GM12878 (cell line): ENCODE measurements around the gene UCN2. TPM values are rescaled to one million over a fixed set of nuclear protein-coding genes. Genes with fewer than 3 reads are reported as not detected.

Source experiments
- ATAC-seq: fragments of 200-7000 bp; cut with Tn5 transposase; 3 replicates; pipeline ENCODE4 v1.9.1; 2020; ENCODE audit warnings: mild to moderate bottlenecking, moderate library complexity
- BruUV-seq: library from RNA; stranded (reverse); fragments of 400-500 nt; replicated peaks from 2 replicates; lab custom pipeline; 2021; lab: Mats Ljungman, UMichigan
- CTCF ChIA-PET: fragments of 300-600 bp; sonication (Branson Sonifier 250); formaldehyde crosslinking; extraction: SDS; loops from one replicate; lab custom pipeline; 2021; ENCODE audit warnings: inconsistent platforms; lab: Yijun Ruan, JAX
- POLR2A ChIA-PET: fragments of 350-600 bp; formaldehyde crosslinking; extraction: SDS; loops from one replicate; lab custom pipeline; 2021; ENCODE audit warnings: inconsistent platforms; lab: Charles Lee
- RAD21 ChIA-PET: fragments of 300-600 bp; sonication (Branson Sonifier 250); formaldehyde crosslinking; loops from one replicate; lab custom pipeline; 2023; ENCODE audit warnings: antibody characterized with exemption; ENCODE audit not compliant: unreplicated experiment; lab: Charles Lee
- SMC1A ChIA-PET: fragments of 300-600 bp; sonication (Branson Sonifier 250); formaldehyde crosslinking; loops from one replicate; lab custom pipeline; 2023; ENCODE audit not compliant: unreplicated experiment, uncharacterized antibody; lab: Charles Lee
- DNase-seq: peaks from one replicate; pipeline ENCODE4 v3.0.0-alpha.2; 2011; ENCODE audit warnings: low read depth, low spot score
- FAIRE-seq: peaks from 3 replicates; lab custom pipeline; 2011; peaks lifted over from hg19 to GRCh38; lab: Jason Lieb, UNC
- H2AFZ ChIP-seq: 2 replicates; pipeline ENCODE4 v1.6.0; 2011; ENCODE audit warnings: low read depth, low read length, control low read depth; ENCODE audit not compliant: control insufficient read depth
- H3K27ac ChIP-seq: 2 replicates; pipeline ENCODE4 v1.5.1; 2011; ENCODE audit warnings: control low read depth; ENCODE audit not compliant: control insufficient read depth, insufficient read depth
- H3K27me3 ChIP-seq, 2 experiments: replicated peaks in 1 of 2; 2 replicates each; pipeline versions ENCODE4 v1.6.0 to v1.6.1; 2011; ENCODE audit warnings: low read length in 1 of 2; ENCODE audit not compliant: control insufficient read depth in 2 of 2, insufficient read depth in 2 of 2
- H3K36me3 ChIP-seq, 2 experiments: 2 replicates each; pipeline ENCODE4 v1.5.1; 2011; ENCODE audit warnings: low read length in 1 of 2; ENCODE audit not compliant: control insufficient read depth in 2 of 2, insufficient read depth in 2 of 2
- H3K4me1 ChIP-seq: 2 replicates; pipeline ENCODE4 v1.6.1; 2011; ENCODE audit warnings: mild to moderate bottlenecking, low read length, moderate library complexity, mixed read lengths; ENCODE audit not compliant: control insufficient read depth, insufficient read depth
- H3K4me2 ChIP-seq: 2 replicates; pipeline ENCODE4 v1.6.0; 2011; ENCODE audit warnings: control low read depth; ENCODE audit not compliant: control insufficient read depth, insufficient read depth
- H3K4me3 ChIP-seq: fragments of 200-600 bp; sonication (generic); 2 replicates; pipeline ENCODE4 v1.5.1; 2016
- H3K79me2 ChIP-seq: 2 replicates; pipeline ENCODE4 v1.6.0; 2011; ENCODE audit warnings: low read length; ENCODE audit not compliant: control insufficient read depth, insufficient read depth
- H3K9ac ChIP-seq: 2 replicates; pipeline ENCODE4 v1.8.0; 2011; ENCODE audit warnings: low read length, control low read depth, mixed read lengths; ENCODE audit not compliant: control insufficient read depth, insufficient read depth
- H3K9me3 ChIP-seq: replicated peaks from 3 replicates; pipeline ENCODE4 v1.5.1; 2011; ENCODE audit warnings: mild to moderate bottlenecking, low read length; ENCODE audit not compliant: control insufficient read depth, insufficient read depth
- H4K20me1 ChIP-seq: 2 replicates; pipeline ENCODE4 v1.6.0; 2011; ENCODE audit not compliant: control insufficient read depth, insufficient read depth
- ATF2 ChIP-seq: IDR thresholded peaks from 2 replicates; pipeline ENCODE4 v1.6.1; 2012; ENCODE audit warnings: low read length, inconsistent platforms
- DPF2 ChIP-seq: fragments of 450-650 bp; IDR thresholded peaks from 2 replicates; pipeline ENCODE4 v1.6.1; 2017; ENCODE audit warnings: mild to moderate bottlenecking
- ETV6 ChIP-seq, 2 experiments: fragments of 450-650 bp in 1 of 2; IDR thresholded peaks in 1 of 2; conservative IDR thresholded peaks in 1 of 2; 2 replicates each; pipeline ENCODE4 v1.6.1; 2014; ENCODE audit warnings: antibody characterized with exemption in 1 of 2, borderline replicate concordance in 1 of 2, low read depth in 1 of 2, mild to moderate bottlenecking in 1 of 2, moderate library complexity in 1 of 2
- HSF1 ChIP-seq: fragments of 150-350 bp; IDR thresholded peaks from 2 replicates; pipeline ENCODE4 v1.6.1; 2014; ENCODE audit warnings: mild to moderate bottlenecking, low read depth, low read length
- MAX ChIP-seq: IDR thresholded peaks from 2 replicates; pipeline ENCODE4 v1.6.1; 2012; ENCODE audit warnings: low read depth, low read length, improper control_type of control experiment
- MEF2A ChIP-seq: IDR thresholded peaks from 2 replicates; pipeline ENCODE4 v1.6.1; 2011; ENCODE audit warnings: low read depth, mild to moderate bottlenecking, low read length, moderate library complexity; ENCODE audit not compliant: insufficient read depth
- NBN ChIP-seq: fragments of 450-650 bp; IDR thresholded peaks from 2 replicates; pipeline ENCODE4 v1.6.1; 2016
- NFYA ChIP-seq: IDR thresholded peaks from 2 replicates; pipeline ENCODE4 v1.6.1; 2011; ENCODE audit warnings: low read depth, mild to moderate bottlenecking, low read length, improper control_type of control experiment, borderline replicate concordance
- PRDM15 ChIP-seq: fragments of 450-650 bp; formaldehyde crosslinking; IDR thresholded peaks from 2 replicates; pipeline ENCODE4 v1.4.0; 2020; ENCODE audit warnings: mild to moderate bottlenecking, moderate library complexity
- SMARCA5 ChIP-seq: fragments of 450-650 bp; IDR thresholded peaks from 2 replicates; pipeline ENCODE4 v1.6.1; 2017; ENCODE audit warnings: mild to moderate bottlenecking
- SPI1 ChIP-seq: IDR thresholded peaks from 2 replicates; pipeline ENCODE4 v1.6.1; 2011; ENCODE audit warnings: low read depth, mild to moderate bottlenecking, low read length, moderate library complexity, borderline replicate concordance; ENCODE audit not compliant: insufficient read depth
- SRF ChIP-seq, 2 experiments: IDR thresholded peaks; 2 replicates each; pipeline ENCODE4 v1.6.1; 2011; ENCODE audit warnings: low read depth in 2 of 2, low read length in 2 of 2, mild to moderate bottlenecking in 1 of 2, moderate library complexity in 1 of 2
- SUZ12 ChIP-seq: fragments of 200-600 bp; sonication (generic); IDR thresholded peaks from one replicate; pipeline ENCODE4 v1.6.1; 2018; ENCODE audit warnings: antibody characterized with exemption, mild to moderate bottlenecking; ENCODE audit not compliant: unreplicated experiment
- TBL1XR1 ChIP-seq: IDR thresholded peaks from 2 replicates; pipeline ENCODE4 v1.6.1; 2012; ENCODE audit warnings: low read depth, low read length, improper control_type of control experiment
- TCF7 ChIP-seq: IDR thresholded peaks from 2 replicates; pipeline ENCODE4 v1.6.1; 2014; ENCODE audit warnings: antibody characterized with exemption, borderline replicate concordance
- YBX1 ChIP-seq: fragments of 450-650 bp; IDR thresholded peaks from 2 replicates; pipeline ENCODE4 v1.6.1; 2016; ENCODE audit warnings: antibody characterized with exemption
- WGBS: methylation state at CpG from one replicate; pipeline ENCODE4 v1.1.6; 2016; ENCODE audit warnings: low lambda C conversion rate; ENCODE audit not compliant: insufficient replicate concordance, insufficient coverage; ENCODE audit errors: missing lambda C conversion rate; 5-methylcytosine and 5-hydroxymethylcytosine counted together
- in situ Hi-C: fragments of 300-500 bp; cut with MboI; formaldehyde crosslinking; loops from 9 replicates; pipeline ENCODE4 v1.14.3; 2018; ENCODE audit warnings: mixed read lengths
- intact Hi-C: fragments of 100-400 bp; cut with micrococcal nuclease; formaldehyde crosslinking; loops from one replicate; pipeline ENCODE4 v1.14.2; 2022; ENCODE audit not compliant: unreplicated experiment
- polyA plus RNA-seq, 11 experiments: library from polyadenylated mRNA; depleted of rRNA in 4 of 11; unstranded in 6 of 11; stranded (reverse) in 5 of 11; fragments of >200 nt; fragmentation: Nextera tagmentation in 4 of 11; fragmentation: Illumina TruSeq in 1 of 11; extraction: Ambion mirVana in 4 of 11; extraction: Trizol in 1 of 11; gene quantifications; 1 replicate in 1 of 11; 2 replicates in 10 of 11; pipeline versions ENCODE4 v1.2.1 to v1.2.3, GENCODE V29; 2011 to 2016; ENCODE audit warnings: inconsistent platforms in 2 of 11, missing spikeins in 2 of 11, low read depth in 1 of 11
- total RNA-seq, 4 experiments: library from RNA; depleted of rRNA in 3 of 4; stranded (reverse); fragments of >200 nt in 3 of 4; fragmentation: Illumina TruSeq in 1 of 4; extraction: Trizol in 1 of 4; gene quantifications; 2 replicates each; pipeline versions ENCODE4 v1.2.1 to v1.2.3, GENCODE V29; 2013 to 2021

The UCN2 gene
- total and polyA plus RNA-seq, 10 of the 15 experiments (the other 5 are each of a cell fraction or from before 2014, with no cell fraction given), result 0.05 TPM; not detected in 9

- no peak for TF ChIP-seq ATF2
- TF ChIP-seq, all 136 proteins: peak for 0
Observed at GRCh38 chr3:48528754-48529153, 34.8 kb downstream of the UCN2 start (continued).

- ChIA-PET POLR2A (no interaction called here), RAD21 (interaction anchor here (1.3 kb wide), 1 partner anchor 92 kb away, joined by 4 read pairs; no protein-coding TSS in a partner anchor)
- in situ Hi-C loops, result no loop called here
Observed at GRCh38 chr3:48528048-48528447, 35.5 kb downstream of the UCN2 start.

More at GRCh38 chr3:48528048-48528447, 35.5 kb downstream of the UCN2 start:
- WGBS, result 94% methylated on average over 9 of the region's 9 CpGs
- FAIRE-seq (no peak), ATAC-seq (no peak), DNase-seq (no peak)
- no peak for TF ChIP-seq YBX1
- no peak for TF ChIP-seq SPI1
- TF ChIP-seq TBL1XR1, result no peak
- TF ChIP-seq PRDM15 (CRISPR knock-in tag), result no peak
- no peak for TF ChIP-seq SMARCA5
- TF ChIP-seq MAX, result no peak
- TF ChIP-seq HSF1, result no peak
- no peak for TF ChIP-seq NFYA
- TF ChIP-seq SUZ12, result no peak
- TF ChIP-seq NBN, result no peak
- no peak for TF ChIP-seq ETV6 (conservative IDR thresholded peaks at IDR 0.05 in 1 of 2, IDR thresholded peaks at IDR 0.05 in 1 of 2; ENCODE audit: borderline replicate concordance in 1 of 2, low read depth in 1 of 2)
- TF ChIP-seq TCF7, result no peak
- no peak for TF ChIP-seq SRF (IDR thresholded peaks at IDR 0.05; ENCODE audit: low read depth in 2 of 2, low read length in 2 of 2)
- no peak for TF ChIP-seq DPF2
- TF ChIP-seq MEF2A, result no peak
- ChIA-PET SMC1A (no interaction called here), CTCF (no interaction called here)
- no peak overlapping the region for H3K4me3 ChIP-seq
- no peaks in the 10 kb centered on the region for H3K27me3 ChIP-seq
- no TSS peak for BruUV-seq
- peaks cover 0 to 22% of the 10 kb centered on the region in 2 experiments; a peak in 2 of 4 replicates for H3K36me3 ChIP-seq
- no peaks in the 10 kb centered on the region for H3K79me2 ChIP-seq
- H4K20me1 ChIP-seq, result no peaks in the 10 kb centered on the region
- H3K9ac ChIP-seq, result no peak overlapping the region
- no peak overlapping the region for H3K27ac ChIP-seq
- H3K9me3 ChIP-seq, result no peaks in the 10 kb centered on the region
- H3K4me1 ChIP-seq, result no peaks in the 10 kb centered on the region
- no peak overlapping the region for H3K4me2 ChIP-seq
- H2AFZ ChIP-seq, result no peak overlapping the region
- intact Hi-C loops, result no loop called here
